K562 (cell line): Measurements from ENCODE around the gene BMI1. TPM values are rescaled to one million over a fixed set of nuclear protein-coding genes. Genes with fewer than 3 reads are reported as not detected.

Experiments
- BMI1 ChIP-seq: fragments of 150-350 bp; IDR thresholded peaks from 2 replicates; pipeline ENCODE4 v1.6.1; 2014; ENCODE audit warnings: low read length
- CHAMP1 ChIP-seq: fragments of 450-650 bp; IDR thresholded peaks from 2 replicates; pipeline ENCODE4 v1.6.1; 2016; ENCODE audit warnings: mild to moderate bottlenecking
- GATA2 ChIP-seq: sonication (generic); formaldehyde crosslinking; IDR thresholded peaks from 2 replicates; pipeline ENCODE4 v1.4.0; 2020; ENCODE audit warnings: mild to moderate bottlenecking, missing genetic modification reagents
- HDAC1 ChIP-seq, 2 experiments: fragments of 450-650 bp; IDR thresholded peaks; 2 replicates each; pipeline ENCODE4 v1.6.1; 2016 to 2017; ENCODE audit warnings: inconsistent platforms in 1 of 2, mild to moderate bottlenecking in 1 of 2, moderate library complexity in 1 of 2
- MCM2 ChIP-seq: fragments of 450-650 bp; IDR thresholded peaks from 2 replicates; pipeline ENCODE4 v1.6.1; 2017; ENCODE audit warnings: low read depth, mild to moderate bottlenecking
- MYNN ChIP-seq, 2 experiments: sonication (generic); formaldehyde crosslinking in 1 of 2; IDR thresholded peaks; 2 replicates each; pipeline versions ENCODE4 v1.5.0 to v1.6.1; 2016 to 2020; ENCODE audit warnings: antibody characterized with exemption in 1 of 2, missing genetic modification reagents in 1 of 2
- NFRKB ChIP-seq: fragments of 450-650 bp; IDR thresholded peaks from 2 replicates; pipeline ENCODE4 v1.6.1; 2016; ENCODE audit warnings: low read depth
- NFYB ChIP-seq: IDR thresholded peaks from 2 replicates; pipeline ENCODE4 v1.6.1; 2011; ENCODE audit warnings: mild to moderate bottlenecking, moderate library complexity; ENCODE audit not compliant: insufficient read length; ENCODE audit errors: extremely low read depth
- NR2C2 ChIP-seq, 2 experiments: fragments of 200-800 bp in 1 of 2; sonication (Bioruptor generic) in 1 of 2; sonication (generic) in 1 of 2; formaldehyde crosslinking in 1 of 2; IDR thresholded peaks; 2 replicates each; pipeline versions ENCODE4 v1.6.1 to v1.8.0; 2016 to 2022; ENCODE audit warnings: mild to moderate bottlenecking in 1 of 2, missing compliant biosample characterization in 1 of 2, missing genetic modification characterization in 1 of 2, missing genetic modification reagents in 1 of 2
- PBX2 ChIP-seq, 2 experiments: IDR thresholded peaks in 1 of 2; conservative IDR thresholded peaks in 1 of 2; 2 replicates each; pipeline ENCODE4 v1.6.1; 2016; ENCODE audit warnings: low read depth in 2 of 2, mild to moderate bottlenecking in 1 of 2, missing compliant biosample characterization in 1 of 2, missing genetic modification characterization in 1 of 2, moderate library complexity in 1 of 2
- PCBP1 ChIP-seq: fragments of 200-400 bp; formaldehyde crosslinking; IDR thresholded peaks from 2 replicates; pipeline ENCODE4 v1.6.1; 2018; ENCODE audit warnings: mild to moderate bottlenecking, low read depth, low read length; ENCODE audit not compliant: poor library complexity, severe bottlenecking
- PPARD ChIP-seq: fragments of 250-450 bp; sonication (Bioruptor Pico); IDR thresholded peaks from 2 replicates; pipeline ENCODE4 v1.8.0; 2022; ENCODE audit warnings: inconsistent platforms, mild to moderate bottlenecking, moderate library complexity
- RCOR1 ChIP-seq, 2 experiments: IDR thresholded peaks; 2 replicates each; pipeline ENCODE4 v1.6.1; 2012; ENCODE audit warnings: low read depth in 2 of 2, low read length in 2 of 2, borderline replicate concordance in 1 of 2, improper control_type of control experiment in 1 of 2
- RFX7 ChIP-seq: fragments of 250-450 bp; sonication (Bioruptor Pico); IDR thresholded peaks from 2 replicates; pipeline ENCODE4 v1.5.1; 2021; ENCODE audit warnings: mild to moderate bottlenecking
- RUNX1 ChIP-seq: sonication (generic); IDR thresholded peaks from 2 replicates; pipeline ENCODE4 v1.6.1; 2016; ENCODE audit warnings: antibody characterized with exemption, low read depth
- SAFB2 ChIP-seq: fragments of 200-400 bp; formaldehyde crosslinking; IDR thresholded peaks from 2 replicates; pipeline ENCODE4 v1.6.1; 2018; ENCODE audit warnings: borderline replicate concordance, low read length, low read depth, moderate library complexity; ENCODE audit not compliant: severe bottlenecking
- SMC3 ChIP-seq: conservative IDR thresholded peaks from 2 replicates; pipeline ENCODE4 v1.6.1; 2011; ENCODE audit warnings: low read depth, low read length, improper control_type of control experiment; ENCODE audit not compliant: insufficient read depth
- TEAD1 ChIP-seq, 2 experiments: fragments of 450-650 bp in 1 of 2; sonication (generic) in 1 of 2; formaldehyde crosslinking; IDR thresholded peaks; 2 replicates each; pipeline versions ENCODE4 v1.4.0 to v1.8.0; 2020 to 2022; ENCODE audit warnings: mild to moderate bottlenecking in 2 of 2, missing genetic modification reagents in 1 of 2
- TGIF2 ChIP-seq: sonication (generic); formaldehyde crosslinking; IDR thresholded peaks from 2 replicates; pipeline ENCODE4 v1.8.1; 2022; ENCODE audit warnings: mild to moderate bottlenecking, missing genetic modification reagents, moderate library complexity
- ZKSCAN1 ChIP-seq: fragments of 150-350 bp; IDR thresholded peaks from 2 replicates; pipeline ENCODE4 v1.6.1; 2016; ENCODE audit warnings: low read depth, low read length
- ZNF324 ChIP-seq: fragments of 250-450 bp; sonication (Bioruptor Pico); IDR thresholded peaks from 2 replicates; pipeline ENCODE4 v1.4.0; 2020; ENCODE audit warnings: mild to moderate bottlenecking
- ZNF785 ChIP-seq: fragments of 250-450 bp; sonication (Bioruptor Pico); IDR thresholded peaks from 2 replicates; pipeline ENCODE4 v1.4.0; 2020; ENCODE audit warnings: mild to moderate bottlenecking
- ZSCAN32 ChIP-seq: fragments of 450-650 bp; formaldehyde crosslinking; IDR thresholded peaks from 2 replicates; pipeline ENCODE4 v1.4.0; 2020; ENCODE audit warnings: mild to moderate bottlenecking, moderate library complexity
- polyA plus RNA-seq, 8 experiments: library from polyadenylated mRNA; depleted of rRNA in 4 of 8; stranded (reverse) in 5 of 8; unstranded in 3 of 8; fragments of >200 nt; fragmentation: Nextera tagmentation in 2 of 8; fragmentation: Illumina TruSeq in 1 of 8; extraction: Ambion mirVana in 2 of 8; extraction: Trizol in 1 of 8; gene quantifications; 2 replicates each; pipeline versions ENCODE4 v1.2.1 to v1.2.3, GENCODE V29; 2011 to 2014; ENCODE audit warnings: inconsistent platforms in 1 of 8, missing spikeins in 1 of 8
- total RNA-seq, 7 experiments: library from RNA; depleted of rRNA in 6 of 7; stranded (reverse); fragments of >200 nt in 6 of 7; fragmentation: Illumina TruSeq in 2 of 7; extraction: Trizol in 2 of 7; gene quantifications; 2 replicates each; pipeline versions ENCODE4 v1.2.1 to v1.2.3, GENCODE V29; 2011 to 2021; ENCODE audit warnings: low replicate concordance in 1 of 7

Gene BMI1
- total and polyA plus RNA-seq, 9 of the 15 experiments (the other 6 are each of a cell fraction or from before 2014, with no cell fraction given), result 21.4 to 103 (median 70.8) TPM

- TF ChIP-seq TEAD1 (CRISPR knock-in tag; IDR thresholded peaks at IDR 0.05) (peak in 1 of 2 experiments; percentile 80; a peak in 1 of 4 replicates), ZNF785 (CRISPR knock-in tag) (no peak), ZKSCAN1 (no peak), RFX7 (no peak), NR2C2 (CRISPR knock-in tag; IDR thresholded peaks at IDR 0.05) (peak; percentile 96), NR2C2 (tag; IDR thresholded peaks at IDR 0.05) (peak; percentile 99), PBX2 (CRISPR knock-in tag; IDR thresholded peaks at IDR 0.05; ENCODE audit: low read depth) (no peak), PBX2 (tag; conservative IDR thresholded peaks at IDR 0.05; ENCODE audit: low read depth) (no peak), NFYB (no peak), ZNF324 (no peak), CHAMP1 (no peak), RCOR1 (IDR thresholded peaks at IDR 0.05; ENCODE audit: borderline replicate concordance in 1 of 2, low read depth in 2 of 2, low read length in 2 of 2) (no peak), MCM2 (no peak), PCBP1 (no peak), PPARD (CRISPR knock-in tag) (no peak), GATA2 (CRISPR knock-in tag) (no peak), MYNN (IDR thresholded peaks at IDR 0.05) (no peak), MYNN (CRISPR knock-in tag; IDR thresholded peaks at IDR 0.05) (no peak), ZSCAN32 (CRISPR knock-in tag) (no peak), BMI1 (no peak), RUNX1 (no peak), SAFB2 (no peak), SMC3 (0 out of 2 replicates have a peak, but pooled peaks have one; percentile 1), TGIF2 (CRISPR knock-in tag) (no peak), HDAC1 (IDR thresholded peaks at IDR 0.05) (peak in 1 of 2 experiments; percentile 66; a peak in 1 of 4 replicates), NFRKB (peak; percentile 48; the same call in 1 of the 2 replicates)
Observed at GRCh38 chr10:22316286-22317075, 4.4 kb upstream of the BMI1 start, which contains the start of gene COMMD3 (continued).
